ENCODE data around the gene DNAH11. TPM values are rescaled to one million over a fixed set of nuclear protein-coding genes. Genes with fewer than 3 reads are reported as not detected.

Gene DNAH11
- total RNA-seq, 1 donor from 2014 or later, result 0.22 TPM

GRCh38 chr7:21918216-21918615, 375.4 kb downstream of the DNAH11 start:
- no peaks in the 10 kb centered on the region for H3K36me3 Mint-ChIP-seq (ENCODE audit: unreplicated experiment)
- no peak overlapping the region for H3K4me3 Mint-ChIP-seq (ENCODE audit: unreplicated experiment)
- no peaks in the 10 kb centered on the region for H3K4me1 Mint-ChIP-seq (ENCODE audit: low read depth, unreplicated experiment)
- peaks cover under 1% of the 10 kb centered on the region for H3K27me3 Mint-ChIP-seq (ENCODE audit: unreplicated experiment)
- no peak overlapping the region for H3K27ac Mint-ChIP-seq (ENCODE audit: unreplicated experiment)
- TF ChIP-seq CTCF (IDR thresholded peaks at IDR 0.05; ENCODE audit: partially characterized antibody, unreplicated experiment), result no peak
- DNase-seq, result no peak
- H3K9me3 Mint-ChIP-seq (ENCODE audit: unreplicated experiment), result peaks cover 2% of the 10 kb centered on the region

- H3K9me3 Mint-ChIP-seq (ENCODE audit: unreplicated experiment), result no peaks in the 10 kb centered on the region
- no peaks in the 10 kb centered on the region for H3K27me3 Mint-ChIP-seq (ENCODE audit: unreplicated experiment)
- no peaks in the 10 kb centered on the region for H3K4me1 Mint-ChIP-seq (ENCODE audit: low read depth, unreplicated experiment)
- DNase-seq, result no peak
- no peak overlapping the region for H3K4me3 Mint-ChIP-seq (ENCODE audit: unreplicated experiment)
- H3K36me3 Mint-ChIP-seq (ENCODE audit: unreplicated experiment), result no peaks in the 10 kb centered on the region
- H3K27ac Mint-ChIP-seq (ENCODE audit: unreplicated experiment), result no peak overlapping the region
- TF ChIP-seq CTCF (IDR thresholded peaks at IDR 0.05; ENCODE audit: partially characterized antibody, unreplicated experiment), result no peak
Observed at GRCh38 chr7:21920936-21921335, 378.1 kb downstream of the DNAH11 start.

- Mint-ChIP-seq H3K27me3 (ENCODE audit: unreplicated experiment) (no peaks in the 10 kb centered on the region), H3K4me1 (ENCODE audit: low read depth, unreplicated experiment) (no peaks in the 10 kb centered on the region), H3K4me3 (ENCODE audit: unreplicated experiment) (no peak overlapping the region)
Observed at GRCh38 chr7:21922605-21923004, 379.8 kb downstream of the DNAH11 start.

GRCh38 chr7:21923658-21924057, 380.8 kb downstream of the DNAH11 start:
- TF ChIP-seq CTCF (IDR thresholded peaks at IDR 0.05; ENCODE audit: partially characterized antibody, unreplicated experiment), result no peak
- peaks cover 2% of the 10 kb centered on the region for H3K36me3 Mint-ChIP-seq (ENCODE audit: unreplicated experiment)
- H3K27me3 Mint-ChIP-seq (ENCODE audit: unreplicated experiment), result peaks cover 2% of the 10 kb centered on the region
- no peaks in the 10 kb centered on the region for H3K4me1 Mint-ChIP-seq (ENCODE audit: low read depth, unreplicated experiment)
- peaks cover 2% of the 10 kb centered on the region for H3K9me3 Mint-ChIP-seq (ENCODE audit: unreplicated experiment)
- no peak overlapping the region for H3K27ac Mint-ChIP-seq (ENCODE audit: unreplicated experiment)
- DNase-seq, result no peak
- H3K4me3 Mint-ChIP-seq (ENCODE audit: unreplicated experiment), result no peak overlapping the region

More at GRCh38 chr7:21922605-21923004, 379.8 kb downstream of the DNAH11 start:
- no peak overlapping the region for H3K27ac Mint-ChIP-seq (ENCODE audit: unreplicated experiment)
- no peaks in the 10 kb centered on the region for H3K36me3 Mint-ChIP-seq (ENCODE audit: unreplicated experiment)
- H3K9me3 Mint-ChIP-seq (ENCODE audit: unreplicated experiment), result no peaks in the 10 kb centered on the region
- DNase-seq, result no peak
- TF ChIP-seq CTCF (IDR thresholded peaks at IDR 0.05; ENCODE audit: partially characterized antibody, unreplicated experiment), result no peak

- H3K4me3 Mint-ChIP-seq (ENCODE audit: unreplicated experiment), result no peak overlapping the region
- H3K9me3 Mint-ChIP-seq (ENCODE audit: unreplicated experiment), result peaks cover 3% of the 10 kb centered on the region
- no peak overlapping the region for H3K27ac Mint-ChIP-seq (ENCODE audit: unreplicated experiment)
- TF ChIP-seq CTCF (IDR thresholded peaks at IDR 0.05; ENCODE audit: partially characterized antibody, unreplicated experiment), result no peak
- H3K4me1 Mint-ChIP-seq (ENCODE audit: low read depth, unreplicated experiment), result no peaks in the 10 kb centered on the region
- peaks cover 4% of the 10 kb centered on the region for H3K27me3 Mint-ChIP-seq (ENCODE audit: unreplicated experiment)
- H3K36me3 Mint-ChIP-seq (ENCODE audit: unreplicated experiment), result peaks cover 9% of the 10 kb centered on the region
- DNase-seq, result no peak
Observed at GRCh38 chr7:21926448-21926847, 383.6 kb downstream of the DNAH11 start.

Data from glutamatergic neuron (in vitro differentiated cells).